ENCODE measurements around the gene ARID1A. TPM values are rescaled to one million over a fixed set of nuclear protein-coding genes. Genes with fewer than 3 reads are reported as not detected.

The ARID1A gene
- total RNA-seq (2014; rRNA removed; shearing (Covaris generic)) (51.8 and 55.2 TPM in 2 replicates), total RNA-seq (2022) (123 and 128 TPM in 2 replicates), Bru-seq, nascent RNA (percentile 93 among the genes with signal in this experiment), BruChase-seq, experiment 1, labeled RNA remaining after a 6-hour chase (percentile 93 among the genes with signal in this experiment), BruChase-seq, experiment 2, labeled RNA remaining after a 2-hour chase (percentile 93 among the genes with signal in this experiment)
- long read RNA-seq, full-length matches to known transcripts = 145 of 276 reads
- long read RNA-seq, partial matches to known transcripts = 106 of 276 reads
- long read RNA-seq, other reads (novel, unspliced or antisense) = 25 of 276 reads

- Histone ChIP-seq H3K27ac (ENCODE audit: low read depth, low read length, poor library complexity, severe bottlenecking) (peak within 1 kb of the TSS; percentile 95), H3K4me3 (ENCODE audit: low read depth, low read length, poor library complexity, severe bottlenecking) (peak within 1 kb of the TSS; percentile 87), H3K4me2 (ENCODE audit: low read length) (peak within 1 kb of the TSS; percentile 94), H3K36me3 (ENCODE audit: insufficient read depth, low read length) (peaks cover 25% of the 10 kb centered on the region), H3K4me1 (ENCODE audit: insufficient read depth, low read length, poor library complexity, severe bottlenecking) (peaks cover 54% of the 10 kb centered on the region), H3K9me2 (ENCODE audit: insufficient read depth, low read length) (no peaks in the 10 kb centered on the region), H2AFZ (ENCODE audit: low read length) (peak within 1 kb of the TSS; percentile 50; the same call in 1 of the 2 replicates), H3K9me3 (ENCODE audit: low read length) (no peaks in the 10 kb centered on the region), H3K79me2 (ENCODE audit: insufficient read depth, low read depth, low read length) (peaks cover 53% of the 10 kb centered on the region), H4K20me1 (ENCODE audit: insufficient read depth, low read length) (peaks cover 25% of the 10 kb centered on the region)
- ChIA-PET CTCF (ENCODE audit: unreplicated experiment) (no interaction called here), POLR2A (interaction anchor here (4.0 kb wide), 1 partner anchor 48 kb away, joined by 24 read pairs; no protein-coding TSS in a partner anchor)
- BruUV-seq (replicated peaks) = no TSS peak
- intact Hi-C loops (cut with micrococcal nuclease; ENCODE audit: unreplicated experiment) = loop anchor here (2.0 kb wide), 2 partner anchors 29 to 153 kb away; no protein-coding TSS in a partner anchor
- DNase-seq (ENCODE audit: low spot score) = peak; percentile 98
- TF ChIP-seq, protein P1, sequence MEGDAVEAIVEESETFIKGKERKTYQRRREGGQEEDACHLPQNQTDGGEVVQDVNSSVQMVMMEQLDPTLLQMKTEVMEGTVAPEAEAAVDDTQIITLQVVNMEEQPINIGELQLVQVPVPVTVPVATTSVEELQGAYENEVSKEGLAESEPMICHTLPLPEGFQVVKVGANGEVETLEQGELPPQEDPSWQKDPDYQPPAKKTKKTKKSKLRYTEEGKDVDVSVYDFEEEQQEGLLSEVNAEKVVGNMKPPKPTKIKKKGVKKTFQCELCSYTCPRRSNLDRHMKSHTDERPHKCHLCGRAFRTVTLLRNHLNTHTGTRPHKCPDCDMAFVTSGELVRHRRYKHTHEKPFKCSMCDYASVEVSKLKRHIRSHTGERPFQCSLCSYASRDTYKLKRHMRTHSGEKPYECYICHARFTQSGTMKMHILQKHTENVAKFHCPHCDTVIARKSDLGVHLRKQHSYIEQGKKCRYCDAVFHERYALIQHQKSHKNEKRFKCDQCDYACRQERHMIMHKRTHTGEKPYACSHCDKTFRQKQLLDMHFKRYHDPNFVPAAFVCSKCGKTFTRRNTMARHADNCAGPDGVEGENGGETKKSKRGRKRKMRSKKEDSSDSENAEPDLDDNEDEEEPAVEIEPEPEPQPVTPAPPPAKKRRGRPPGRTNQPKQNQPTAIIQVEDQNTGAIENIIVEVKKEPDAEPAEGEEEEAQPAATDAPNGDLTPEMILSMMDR (conservative IDR thresholded peaks at IDR 0.05; ENCODE audit: low read length) = no peak
- TF ChIP-seq EZH2phosphoT487 (IDR thresholded peaks at IDR 0.05; ENCODE audit: borderline replicate concordance, low read depth, low read length) = no peak
Observed at GRCh38 chr1:26695356-26696118, at the start of gene ARID1A. ARID1A (plus strand) TSS chr1:26696015; CDS start chr1:26696404, 389 bp downstream.

DNA sequence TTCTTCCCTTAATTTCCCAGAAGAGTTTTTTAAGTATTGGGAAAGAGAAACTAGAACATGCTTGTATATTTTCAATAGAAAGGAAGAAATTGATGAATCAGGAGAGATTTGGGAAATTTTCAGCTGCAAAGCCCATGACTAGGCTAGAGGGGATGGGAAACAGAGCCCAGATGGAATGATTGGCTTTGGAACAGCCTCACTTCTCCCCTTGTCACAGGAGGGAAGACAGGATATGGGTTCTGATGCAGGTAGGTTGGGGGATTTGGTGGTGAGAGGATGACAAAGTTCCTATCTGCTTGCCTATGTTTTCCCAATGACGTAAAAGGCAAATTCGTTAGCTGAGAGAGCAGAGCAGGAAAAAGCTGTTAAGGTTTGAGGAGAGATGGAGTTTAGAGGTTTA, 31.0 kb upstream of the ARID1A start:
- Histone ChIP-seq H4K20me1 (ENCODE audit: insufficient read depth, low read length) (no peaks in the 10 kb centered on the region), H3K9me2 (ENCODE audit: insufficient read depth, low read length) (no peaks in the 10 kb centered on the region), H3K79me2 (ENCODE audit: insufficient read depth, low read depth, low read length) (no peaks in the 10 kb centered on the region), H3K9me3 (ENCODE audit: low read length) (no peaks in the 10 kb centered on the region), H2AFZ (ENCODE audit: low read length) (no peak overlapping the region), H3K27ac (ENCODE audit: low read depth, low read length, poor library complexity, severe bottlenecking) (no peak overlapping the region), H3K36me3 (ENCODE audit: insufficient read depth, low read length) (no peaks in the 10 kb centered on the region), H3K4me2 (ENCODE audit: low read length) (no peak overlapping the region), H3K4me3 (ENCODE audit: low read depth, low read length, poor library complexity, severe bottlenecking) (no peak overlapping the region), H3K4me1 (ENCODE audit: insufficient read depth, low read length, poor library complexity, severe bottlenecking) (no peaks in the 10 kb centered on the region)
- no TSS peak for BruUV-seq (replicated peaks)
- no peak for DNase-seq (ENCODE audit: low spot score)
- intact Hi-C loops (cut with micrococcal nuclease; ENCODE audit: unreplicated experiment) = no loop called here
- TF ChIP-seq, protein P1 (conservative IDR thresholded peaks at IDR 0.05; ENCODE audit: low read length) = no peak
- TF ChIP-seq EZH2phosphoT487 (IDR thresholded peaks at IDR 0.05; ENCODE audit: borderline replicate concordance, low read depth, low read length) = no peak
- ChIA-PET CTCF (ENCODE audit: unreplicated experiment) (no interaction called here), POLR2A (no interaction called here)

All from OCI-LY7 (cell line).